ENCODE measurements around the gene CCDC127.
"Not testable (repeated sequence)": the region's sequence is repeated elsewhere in the genome, so short reads cannot be mapped to it uniquely, and the experiment has no call there.

CCDC127 gene

GRCh38 chr5:217494-218456 lies at the start of gene CCDC127, which contains the start of gene SDHA:
Gene CCDC127 (minus strand): TSS chr5:218153. CDS start chr5:216849, 1,304 bp downstream.
Gene SDHA (plus strand): TSS chr5:218320. CDS start chr5:218356, 36 bp downstream.
- Histone ChIP-seq H3K9ac (ENCODE audit: low read length) (peak within 1 kb of the TSS; percentile 97), H3K4me3 (ENCODE audit: low read length) (peak within 1 kb of the TSS; percentile 85), H3K4me1 (ENCODE audit: control insufficient read depth, insufficient read depth, low read length) (peaks cover 17% of the 10 kb centered on the region)
- H3K27me3 ChIP-seq (replicated peaks; ENCODE audit: control insufficient read depth, insufficient read depth, low read length); H3K9me3 ChIP-seq (ENCODE audit: control insufficient read depth, low read length); H3K36me3 ChIP-seq (ENCODE audit: control insufficient read depth, insufficient read depth, low read length, severe bottlenecking): not testable (repeated sequence)
- peak; percentile 98 for DNase-seq (ENCODE audit: low read depth)

DNA sequence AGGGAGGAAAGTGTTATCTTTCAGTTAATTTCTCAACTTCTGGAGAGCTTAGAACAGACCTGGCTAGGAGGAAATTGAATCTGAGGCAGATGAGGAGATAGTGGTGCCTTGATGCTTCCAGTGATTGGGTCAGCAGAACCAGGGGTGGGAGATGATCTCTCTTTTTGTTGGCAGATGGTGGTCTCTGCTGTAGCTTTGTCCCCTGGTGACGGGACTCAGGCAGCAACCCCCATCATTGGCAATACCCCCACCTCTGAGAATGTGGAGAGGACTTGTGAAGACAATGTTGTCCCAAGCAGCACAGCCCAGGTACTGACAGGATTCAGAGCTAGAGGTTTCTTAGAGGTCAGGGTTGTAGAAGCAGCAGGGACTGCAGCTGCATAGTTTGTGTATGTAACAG lies 49.8 kb upstream of the CCDC127 start:
- no peaks in the 10 kb centered on the region for H3K9me3 ChIP-seq (ENCODE audit: control insufficient read depth, low read length)
- no peak overlapping the region for H3K4me3 ChIP-seq (ENCODE audit: low read length)
- H3K36me3 ChIP-seq (ENCODE audit: control insufficient read depth, insufficient read depth, low read length, severe bottlenecking): peaks cover 14% of the 10 kb centered on the region
- no peaks in the 10 kb centered on the region for H3K27me3 ChIP-seq (replicated peaks; ENCODE audit: control insufficient read depth, insufficient read depth, low read length)
- H3K9ac ChIP-seq (ENCODE audit: low read length): no peak overlapping the region
- H3K4me1 ChIP-seq (ENCODE audit: control insufficient read depth, insufficient read depth, low read length): peaks cover 19% of the 10 kb centered on the region
- DNase-seq (ENCODE audit: low read depth): no peak

- H3K4me1 ChIP-seq (ENCODE audit: control insufficient read depth, insufficient read depth, low read length): peaks cover 19% of the 10 kb centered on the region
These were observed 48.5 kb upstream of the CCDC127 start for GRCh38 chr5:266311-267026.

DNA sequence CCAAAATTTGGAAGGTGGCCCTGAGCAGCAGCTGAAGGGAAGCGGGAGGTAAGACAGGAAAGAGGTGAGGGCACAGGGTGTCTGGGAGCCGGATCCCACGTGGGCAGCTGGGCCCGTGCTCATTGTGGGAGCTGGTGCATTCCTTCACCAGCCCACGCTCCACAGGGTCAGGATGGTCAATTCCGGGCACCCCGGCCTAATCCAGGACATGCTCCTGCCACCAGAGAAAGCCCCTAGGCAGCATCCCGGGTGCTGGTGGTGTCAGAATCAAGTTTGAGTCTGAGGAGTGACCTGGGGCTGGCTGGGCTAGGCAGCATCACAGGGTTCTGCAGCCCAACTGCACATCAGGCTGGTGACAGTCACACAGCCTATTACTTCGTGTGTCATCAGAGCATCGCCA lies 46.4 kb upstream of the CCDC127 start:
- Histone ChIP-seq H3K27me3 (replicated peaks; ENCODE audit: control insufficient read depth, insufficient read depth, low read length) (no peaks in the 10 kb centered on the region), H3K4me3 (ENCODE audit: low read length) (peak overlapping the region; percentile 49), H3K36me3 (ENCODE audit: control insufficient read depth, insufficient read depth, low read length, severe bottlenecking) (peaks cover 14% of the 10 kb centered on the region), H3K9ac (ENCODE audit: low read length) (peak overlapping the region; percentile 59), H3K9me3 (ENCODE audit: control insufficient read depth, low read length) (no peaks in the 10 kb centered on the region), H3K4me1 (ENCODE audit: control insufficient read depth, insufficient read depth, low read length) (peaks cover 16% of the 10 kb centered on the region)
- no peak for DNase-seq (ENCODE audit: low read depth)

More at GRCh38 chr5:266311-267026, 48.5 kb upstream of the CCDC127 start:
- H3K9me3 ChIP-seq (ENCODE audit: control insufficient read depth, low read length); H3K4me3 ChIP-seq (ENCODE audit: low read length); H3K9ac ChIP-seq (ENCODE audit: low read length); H3K27me3 ChIP-seq (replicated peaks; ENCODE audit: control insufficient read depth, insufficient read depth, low read length): not testable (repeated sequence)
- peak; percentile 42 for DNase-seq (ENCODE audit: low read depth)
- peaks cover 14% of the 10 kb centered on the region for H3K36me3 ChIP-seq (ENCODE audit: control insufficient read depth, insufficient read depth, low read length, severe bottlenecking)

DNA sequence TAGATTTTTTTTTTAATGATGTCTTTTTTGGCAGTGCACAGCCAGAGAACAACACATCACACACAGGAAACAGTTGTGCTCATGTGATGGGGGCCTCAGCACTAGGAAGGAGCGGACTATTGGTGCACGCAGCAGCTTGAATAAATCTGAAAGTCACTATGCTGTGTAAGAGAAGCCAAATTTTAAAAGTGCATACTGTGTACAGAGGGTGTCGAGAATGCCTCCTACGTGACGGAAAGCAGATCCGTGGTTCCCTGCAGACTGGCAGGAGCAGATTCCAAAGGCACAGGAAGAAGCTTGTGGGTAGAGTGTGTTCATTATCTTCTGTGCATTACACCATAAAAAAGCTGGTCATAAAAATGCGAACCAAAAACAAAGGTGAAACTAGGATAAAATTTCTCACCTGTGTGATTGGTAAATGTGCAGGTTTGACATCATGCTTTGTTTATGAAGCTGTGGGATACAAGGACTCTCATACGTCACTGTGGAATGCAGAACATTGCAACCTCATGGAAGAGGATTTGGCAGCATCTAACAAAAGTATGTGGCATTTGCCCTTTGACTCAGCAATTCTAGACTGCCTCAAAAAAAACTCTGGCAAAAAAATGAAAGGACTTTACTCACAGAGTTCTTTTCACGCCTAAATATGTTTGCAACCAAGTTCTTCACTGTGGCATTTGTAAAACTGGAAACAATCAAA lies 45.5 kb upstream of the CCDC127 start:
- peak; percentile 94 for DNase-seq (ENCODE audit: low read depth)
- H3K4me3 ChIP-seq (ENCODE audit: low read length): peak overlapping the region; percentile 49
- not testable (repeated sequence) for H3K27me3 ChIP-seq (replicated peaks; ENCODE audit: control insufficient read depth, insufficient read depth, low read length); H3K9me3 ChIP-seq (ENCODE audit: control insufficient read depth, low read length)
- H3K9ac ChIP-seq (ENCODE audit: low read length): peak overlapping the region; percentile 59
- peaks cover 16% of the 10 kb centered on the region for H3K4me1 ChIP-seq (ENCODE audit: control insufficient read depth, insufficient read depth, low read length)
- peaks cover 14% of the 10 kb centered on the region for H3K36me3 ChIP-seq (ENCODE audit: control insufficient read depth, insufficient read depth, low read length, severe bottlenecking)

DNA sequence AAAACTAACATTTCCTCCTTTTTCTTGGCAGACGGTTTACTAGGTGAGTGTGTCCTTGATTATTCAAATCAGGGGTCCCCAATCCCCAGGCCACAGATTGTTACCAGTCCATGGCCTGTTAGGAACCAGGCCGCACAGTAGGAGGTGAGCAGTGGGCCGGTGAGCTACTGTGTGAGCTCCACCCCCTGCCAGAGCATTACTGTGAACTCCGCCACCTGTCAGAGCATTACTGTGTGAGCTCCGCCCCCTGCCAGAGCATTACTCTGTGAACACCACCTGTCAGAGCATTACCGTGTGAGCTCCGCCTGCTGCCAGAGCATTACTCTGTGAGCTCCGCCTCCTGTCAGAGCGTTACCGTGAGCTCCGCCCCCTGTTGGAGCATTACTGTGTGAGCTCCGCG lies 39.2 kb upstream of the CCDC127 start:
- Histone ChIP-seq H3K9me3 (ENCODE audit: control insufficient read depth, low read length) (no peaks in the 10 kb centered on the region), H3K9ac (ENCODE audit: low read length) (no peak overlapping the region), H3K27me3 (replicated peaks; ENCODE audit: control insufficient read depth, insufficient read depth, low read length) (no peaks in the 10 kb centered on the region), H3K4me3 (ENCODE audit: low read length) (no peak overlapping the region), H3K36me3 (ENCODE audit: control insufficient read depth, insufficient read depth, low read length, severe bottlenecking) (peaks cover 43% of the 10 kb centered on the region), H3K4me1 (ENCODE audit: control insufficient read depth, insufficient read depth, low read length) (no peaks in the 10 kb centered on the region)
- no peak for DNase-seq (ENCODE audit: low read depth)

- H3K4me1 ChIP-seq (ENCODE audit: control insufficient read depth, insufficient read depth, low read length); H3K9ac ChIP-seq (ENCODE audit: low read length); H3K27me3 ChIP-seq (replicated peaks; ENCODE audit: control insufficient read depth, insufficient read depth, low read length); H3K4me3 ChIP-seq (ENCODE audit: low read length); H3K9me3 ChIP-seq (ENCODE audit: control insufficient read depth, low read length); DNase-seq (ENCODE audit: low read depth): not testable (repeated sequence)
- H3K36me3 ChIP-seq (ENCODE audit: control insufficient read depth, insufficient read depth, low read length, severe bottlenecking): peaks cover 51% of the 10 kb centered on the region
These were observed 38.4 kb upstream of the CCDC127 start for GRCh38 chr5:256347-256746.

DNA sequence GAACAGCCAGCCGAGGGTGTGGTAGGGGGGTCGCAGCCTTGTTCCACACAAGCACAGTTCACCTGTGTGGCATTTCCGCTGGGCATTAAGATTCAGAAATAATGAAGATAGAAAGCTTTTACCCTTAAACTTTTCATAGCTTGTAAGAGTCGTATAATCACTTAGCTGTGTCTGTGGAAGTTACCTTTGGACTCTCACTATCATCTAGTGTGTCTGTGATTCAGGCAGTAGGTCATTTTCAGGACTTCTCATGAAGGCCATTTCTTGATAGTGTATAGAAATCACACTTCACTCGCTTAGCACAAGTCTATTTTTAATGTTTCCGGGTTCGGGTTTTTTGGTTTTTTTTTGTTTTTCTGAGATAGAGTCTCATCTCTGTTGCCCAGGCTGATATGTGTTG lies 37.2 kb upstream of the CCDC127 start:
- not testable (repeated sequence) for H3K4me1 ChIP-seq (ENCODE audit: control insufficient read depth, insufficient read depth, low read length); H3K4me3 ChIP-seq (ENCODE audit: low read length); DNase-seq (ENCODE audit: low read depth); H3K9me3 ChIP-seq (ENCODE audit: control insufficient read depth, low read length); H3K27me3 ChIP-seq (replicated peaks; ENCODE audit: control insufficient read depth, insufficient read depth, low read length); H3K9ac ChIP-seq (ENCODE audit: low read length)
- H3K36me3 ChIP-seq (ENCODE audit: control insufficient read depth, insufficient read depth, low read length, severe bottlenecking): peaks cover 62% of the 10 kb centered on the region

GRCh38 chr5:254322-254721 lies 36.4 kb upstream of the CCDC127 start:
- H3K9me3 ChIP-seq (ENCODE audit: control insufficient read depth, low read length); H3K27me3 ChIP-seq (replicated peaks; ENCODE audit: control insufficient read depth, insufficient read depth, low read length); H3K4me3 ChIP-seq (ENCODE audit: low read length); H3K4me1 ChIP-seq (ENCODE audit: control insufficient read depth, insufficient read depth, low read length); H3K9ac ChIP-seq (ENCODE audit: low read length); DNase-seq (ENCODE audit: low read depth): not testable (repeated sequence)
- peaks cover 70% of the 10 kb centered on the region for H3K36me3 ChIP-seq (ENCODE audit: control insufficient read depth, insufficient read depth, low read length, severe bottlenecking)

DNA sequence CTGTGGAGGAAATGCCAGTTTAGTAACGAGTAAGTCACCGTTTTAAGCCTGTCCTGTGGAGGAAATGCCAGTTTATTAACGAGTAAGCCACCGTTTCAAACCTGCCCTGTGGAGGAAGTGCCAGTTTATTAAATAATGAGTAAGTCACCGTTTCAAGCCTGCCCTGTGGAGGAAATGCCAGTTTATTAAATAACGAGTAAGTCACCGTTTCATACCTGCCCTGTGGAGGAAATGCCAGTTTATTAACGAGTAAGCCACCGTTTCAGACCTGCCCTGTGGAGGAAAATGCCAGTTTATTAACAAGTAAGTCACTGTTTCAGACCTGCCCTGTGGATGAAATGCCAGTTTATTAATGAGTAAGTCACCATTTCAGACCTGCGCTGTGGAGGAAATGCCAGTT lies 34.6 kb upstream of the CCDC127 start:
- H3K27me3 ChIP-seq (replicated peaks; ENCODE audit: control insufficient read depth, insufficient read depth, low read length): no peaks in the 10 kb centered on the region
- no peaks in the 10 kb centered on the region for H3K9me3 ChIP-seq (ENCODE audit: control insufficient read depth, low read length)
- DNase-seq (ENCODE audit: low read depth): no peak
- peaks cover 82% of the 10 kb centered on the region for H3K36me3 ChIP-seq (ENCODE audit: control insufficient read depth, insufficient read depth, low read length, severe bottlenecking)
- no peaks in the 10 kb centered on the region for H3K4me1 ChIP-seq (ENCODE audit: control insufficient read depth, insufficient read depth, low read length)
- no peak overlapping the region for H3K4me3 ChIP-seq (ENCODE audit: low read length)
- H3K9ac ChIP-seq (ENCODE audit: low read length): no peak overlapping the region

GRCh38 chr5:251975-252374 lies 34.0 kb upstream of the CCDC127 start:
- not testable (repeated sequence) for DNase-seq (ENCODE audit: low read depth); H3K4me1 ChIP-seq (ENCODE audit: control insufficient read depth, insufficient read depth, low read length); H3K27me3 ChIP-seq (replicated peaks; ENCODE audit: control insufficient read depth, insufficient read depth, low read length); H3K4me3 ChIP-seq (ENCODE audit: low read length); H3K9ac ChIP-seq (ENCODE audit: low read length); H3K9me3 ChIP-seq (ENCODE audit: control insufficient read depth, low read length)
- peaks cover 82% of the 10 kb centered on the region for H3K36me3 ChIP-seq (ENCODE audit: control insufficient read depth, insufficient read depth, low read length, severe bottlenecking)
